Stimulated activated CD8-positive, alpha-beta memory T cell treated with anti-CD3 and anti-CD28 coated beads, Interleukin-15, amount 100 ng/mL, for 4 hours (primary cell): ENCODE measurements around the gene AK5.
"Not testable (repeated sequence)": the region's sequence is repeated elsewhere in the genome, so short reads cannot be mapped to it uniquely, and the experiment has no call there.

ENCODE experiments used
- DNase-seq, 2 donors: peaks; one replicate each; pipeline ENCODE4 v3.0.0-alpha.2; 2020; ENCODE audit warnings: low read depth in 2 of 2

Gene AK5

DNA sequence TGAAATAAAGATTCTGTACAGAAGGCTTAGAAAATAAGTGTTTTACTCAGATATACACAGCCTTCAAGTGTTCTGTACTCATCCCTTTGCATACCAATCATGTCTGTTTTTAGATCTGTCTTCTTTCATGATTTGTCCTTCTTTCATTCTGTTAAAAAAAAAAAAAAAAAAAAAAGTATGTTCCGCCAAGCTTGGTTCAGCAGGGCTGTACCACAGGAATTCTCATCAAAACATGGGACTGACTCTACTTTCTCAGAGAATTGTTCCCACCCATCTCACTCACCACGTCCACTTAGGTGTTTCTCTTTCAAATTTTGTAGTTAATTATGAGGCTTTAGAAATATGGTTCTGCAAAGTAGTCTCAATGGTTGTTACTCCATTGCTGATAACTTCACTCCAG, 119.0 kb downstream of the AK5 start:
- DNase-seq: no peak

DNA sequence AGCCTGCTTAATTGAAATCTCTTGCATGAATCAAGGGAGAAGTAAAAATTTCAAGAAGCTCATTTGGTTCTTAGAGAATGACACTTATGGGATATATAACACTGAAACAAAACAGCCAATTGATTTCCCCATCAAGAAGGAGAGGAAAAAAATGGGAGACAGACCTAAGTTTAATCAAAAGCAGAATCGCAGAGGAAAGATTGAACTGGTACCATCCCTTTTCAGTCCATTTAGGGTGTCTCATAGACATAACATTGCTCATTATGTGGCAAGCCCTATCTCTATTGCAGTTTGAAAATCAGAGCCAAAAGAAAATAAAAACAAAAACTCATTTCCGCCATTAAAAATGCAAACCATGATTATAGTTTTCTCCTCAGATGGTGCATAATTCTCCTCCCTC, 119.6 kb downstream of the AK5 start:
- DNase-seq: no peak

DNA sequence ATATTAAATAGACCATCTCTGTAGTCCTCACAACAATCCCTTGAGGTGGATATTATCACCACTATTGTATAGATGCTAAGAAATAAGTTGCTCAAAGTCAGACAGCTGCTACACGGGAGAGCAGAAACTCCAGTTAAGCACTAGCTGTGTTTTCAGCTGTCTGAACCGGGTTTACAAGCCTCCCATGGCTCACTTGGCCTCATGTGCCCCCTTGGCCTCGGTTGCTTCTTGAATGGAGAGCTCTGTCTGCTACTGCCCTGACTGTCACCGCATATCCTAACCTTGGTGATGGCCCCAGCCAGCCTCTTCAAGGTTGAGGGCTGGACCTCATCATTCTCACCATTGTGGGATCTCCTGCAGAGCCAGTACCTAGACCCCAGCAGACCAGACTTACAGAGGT, 123.4 kb downstream of the AK5 start:
- DNase-seq: no peak

DNA sequence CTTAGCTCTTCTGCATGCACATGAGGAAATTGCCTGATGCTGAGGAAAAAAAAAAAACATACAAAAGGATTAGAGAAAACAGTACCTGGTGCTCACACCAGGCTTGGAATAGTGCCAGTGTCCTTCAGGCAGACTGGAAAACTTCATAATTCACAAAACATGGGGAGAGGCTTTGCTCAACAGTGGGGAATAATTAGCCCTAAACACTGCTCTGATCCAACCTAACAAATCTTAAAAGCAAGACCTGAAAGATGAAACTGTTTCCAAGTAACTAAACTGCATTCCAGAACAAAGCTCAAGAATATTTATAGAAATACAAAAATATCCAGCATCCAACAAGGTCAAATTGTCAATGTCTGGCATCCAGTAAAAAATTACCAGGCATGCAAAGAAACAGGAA, 124.8 kb downstream of the AK5 start:
- DNase-seq: no peak

DNA sequence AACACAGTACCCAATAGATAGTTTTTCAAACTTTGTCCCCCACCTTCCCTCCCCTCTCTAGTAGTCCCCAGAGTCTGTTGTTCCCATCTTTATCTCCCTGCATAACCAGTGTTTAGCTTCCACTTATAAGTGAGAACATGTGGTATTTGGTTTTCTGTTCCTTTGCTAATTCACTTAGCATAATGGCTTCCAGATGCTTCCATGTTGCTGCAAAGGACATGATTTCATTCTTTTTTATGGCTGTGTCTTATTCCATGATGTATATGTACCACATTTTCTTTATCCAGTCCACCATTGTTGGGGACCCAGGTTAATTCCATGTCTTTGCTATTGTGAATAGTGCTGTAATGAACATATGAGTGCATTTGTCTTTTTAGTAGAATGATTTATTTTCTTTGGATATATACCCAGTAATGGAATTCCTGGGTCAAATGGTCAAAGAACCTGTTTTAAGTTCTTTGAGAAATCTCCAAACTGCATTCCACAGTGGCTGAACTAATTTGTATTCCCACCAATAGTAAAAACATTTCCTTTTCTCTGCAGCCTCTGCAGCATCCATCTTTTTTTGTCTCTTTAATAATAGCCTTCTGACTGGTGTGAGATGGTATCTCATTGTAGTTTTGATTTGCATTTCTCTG, 126.0 kb downstream of the AK5 start:
- DNase-seq: no peak

DNA sequence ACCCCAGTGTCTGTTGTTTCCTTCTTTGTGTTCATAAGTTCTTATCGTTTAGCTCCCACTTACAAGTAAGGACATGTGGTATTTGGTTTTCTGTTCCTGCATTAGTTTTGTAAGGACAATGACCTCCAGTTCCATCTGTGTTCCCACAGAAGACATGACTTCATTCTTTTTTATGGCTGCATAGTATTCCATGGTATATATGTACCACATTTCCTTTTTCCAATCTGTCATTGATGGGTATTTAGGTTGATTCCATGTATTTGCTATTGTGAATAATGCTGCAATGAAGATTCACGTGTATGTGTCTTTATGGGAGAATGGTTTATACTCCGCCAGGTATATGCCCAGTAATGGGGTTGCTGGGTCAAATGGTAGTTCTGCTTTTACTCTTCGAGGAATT, 127.1 kb downstream of the AK5 start:
- not testable (repeated sequence) for DNase-seq

DNA sequence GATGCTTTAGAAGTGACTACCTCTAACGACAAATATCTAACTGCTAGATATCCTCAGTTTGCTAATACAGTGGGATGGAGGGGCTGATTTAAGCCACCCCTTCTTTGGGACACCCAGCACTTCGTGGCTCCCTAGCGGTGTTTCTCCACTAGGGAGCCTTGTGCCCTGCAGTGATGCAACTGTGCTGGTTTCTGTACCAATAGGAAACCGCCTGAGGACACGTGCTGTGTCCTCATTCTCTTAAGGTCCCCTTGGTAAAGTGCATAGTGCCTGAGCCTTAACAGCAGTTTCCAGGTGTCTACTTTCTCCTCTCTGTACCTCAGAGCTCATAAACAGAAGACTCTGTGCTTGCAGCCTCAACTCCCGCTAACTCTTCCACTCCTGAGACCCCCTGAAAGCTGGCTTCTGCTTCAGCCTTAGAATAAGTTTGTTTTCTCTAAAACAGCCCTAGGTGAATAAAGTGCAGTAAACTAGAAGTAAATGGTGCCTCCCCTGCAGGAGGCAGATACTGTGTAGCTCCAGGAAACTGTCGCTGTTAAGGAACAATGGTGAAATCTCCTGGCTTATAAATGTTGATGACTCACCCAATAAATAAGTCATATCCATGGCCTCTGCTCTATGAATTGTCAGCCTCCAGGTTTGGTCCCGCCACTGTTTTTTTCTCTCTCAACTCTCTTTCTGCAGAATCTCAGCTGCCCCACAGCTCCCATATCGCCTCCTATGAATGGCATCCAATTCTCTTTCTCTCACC, 130.4 kb downstream of the AK5 start:
- DNase-seq: no peak

DNA sequence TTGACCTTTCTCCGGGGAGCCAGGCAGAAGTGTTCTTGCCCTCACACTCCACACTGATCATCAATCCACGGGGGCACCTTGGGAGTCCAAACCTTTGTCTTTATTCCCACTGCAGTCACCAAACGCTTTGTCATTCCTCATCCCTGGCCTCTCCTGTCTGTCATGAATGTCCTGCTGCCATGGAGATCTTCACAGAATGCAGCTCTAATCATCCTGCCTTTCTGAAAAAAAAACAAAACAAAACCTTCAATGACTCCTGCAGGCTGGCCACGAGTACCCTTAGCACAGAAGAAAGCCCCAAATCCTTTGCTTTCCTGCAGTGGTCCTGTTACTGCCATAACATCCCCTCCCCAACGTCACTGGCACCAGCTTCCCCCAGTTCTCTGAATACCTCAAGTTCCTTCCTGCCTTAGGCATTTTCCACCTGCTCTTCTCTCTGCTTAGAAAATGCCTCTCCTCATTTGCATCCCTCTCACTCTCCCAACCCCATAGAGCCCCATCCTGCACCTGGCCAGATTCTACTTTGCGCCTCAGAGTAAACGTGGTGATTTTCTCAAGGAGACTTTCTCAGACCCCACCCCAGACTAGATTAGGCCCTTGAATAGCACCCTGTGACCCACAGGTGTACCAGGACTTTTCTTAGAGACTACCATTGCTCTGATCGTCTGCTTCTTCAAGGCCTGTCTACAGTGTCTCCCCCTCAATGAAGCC, 131.2 kb downstream of the AK5 start:
- no peak for DNase-seq

DNA sequence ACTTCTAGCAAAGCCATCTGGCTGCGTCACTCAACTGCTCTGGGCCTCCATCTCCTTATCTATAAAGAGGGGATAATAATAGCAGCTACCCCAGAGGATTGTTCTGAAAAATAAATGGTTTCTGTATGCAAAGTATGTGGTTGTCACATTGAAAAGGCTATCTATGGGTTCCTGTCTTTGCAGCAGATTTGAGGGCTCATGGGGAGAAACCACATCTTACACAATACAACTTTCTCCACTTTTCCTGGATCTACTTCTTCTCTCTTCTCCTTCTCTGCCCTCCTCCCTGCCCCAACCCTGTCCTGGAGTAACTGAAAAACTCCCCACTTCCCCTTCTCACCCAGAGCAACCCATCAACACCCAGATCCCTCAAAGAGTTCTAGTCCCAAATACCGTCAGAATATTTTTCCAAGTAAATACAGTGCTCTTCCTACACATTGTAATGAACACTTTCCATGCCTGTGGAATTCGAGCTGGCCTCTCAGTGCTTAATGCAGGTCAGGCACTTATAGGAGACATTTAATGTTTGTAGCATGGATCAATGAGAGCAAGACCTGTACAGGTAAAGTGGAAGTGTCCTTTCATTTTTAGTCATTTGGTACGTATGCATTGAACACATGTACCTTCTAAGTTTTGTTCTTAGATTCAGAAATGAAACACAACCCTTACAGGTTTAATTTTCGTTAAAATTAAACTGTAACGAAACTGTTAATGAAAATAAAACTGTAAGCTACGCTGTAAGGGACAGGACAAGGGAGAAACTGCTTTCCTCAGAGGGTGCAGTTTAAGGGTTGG, 131.9 kb downstream of the AK5 start:
- no peak for DNase-seq

DNA sequence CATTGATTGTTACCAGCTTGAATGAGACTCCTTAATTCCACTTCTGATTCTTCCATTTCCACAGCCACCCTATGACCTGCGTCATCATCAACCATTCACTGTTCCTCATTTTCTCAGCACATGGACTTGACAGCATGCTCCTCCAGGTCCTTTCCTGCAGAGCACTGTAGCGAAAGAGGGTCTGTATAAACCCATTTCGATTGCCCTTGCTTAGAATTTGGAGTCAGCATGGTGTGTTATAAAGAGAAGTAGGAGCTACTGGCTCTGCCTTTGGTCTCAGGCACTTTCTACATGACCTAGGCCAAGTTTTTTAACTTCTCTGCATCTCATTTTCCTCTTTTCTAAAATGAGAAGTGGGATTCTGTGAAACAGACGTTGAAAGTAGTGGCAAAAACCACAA, 133.8 kb downstream of the AK5 start:
- no peak for DNase-seq

DNA sequence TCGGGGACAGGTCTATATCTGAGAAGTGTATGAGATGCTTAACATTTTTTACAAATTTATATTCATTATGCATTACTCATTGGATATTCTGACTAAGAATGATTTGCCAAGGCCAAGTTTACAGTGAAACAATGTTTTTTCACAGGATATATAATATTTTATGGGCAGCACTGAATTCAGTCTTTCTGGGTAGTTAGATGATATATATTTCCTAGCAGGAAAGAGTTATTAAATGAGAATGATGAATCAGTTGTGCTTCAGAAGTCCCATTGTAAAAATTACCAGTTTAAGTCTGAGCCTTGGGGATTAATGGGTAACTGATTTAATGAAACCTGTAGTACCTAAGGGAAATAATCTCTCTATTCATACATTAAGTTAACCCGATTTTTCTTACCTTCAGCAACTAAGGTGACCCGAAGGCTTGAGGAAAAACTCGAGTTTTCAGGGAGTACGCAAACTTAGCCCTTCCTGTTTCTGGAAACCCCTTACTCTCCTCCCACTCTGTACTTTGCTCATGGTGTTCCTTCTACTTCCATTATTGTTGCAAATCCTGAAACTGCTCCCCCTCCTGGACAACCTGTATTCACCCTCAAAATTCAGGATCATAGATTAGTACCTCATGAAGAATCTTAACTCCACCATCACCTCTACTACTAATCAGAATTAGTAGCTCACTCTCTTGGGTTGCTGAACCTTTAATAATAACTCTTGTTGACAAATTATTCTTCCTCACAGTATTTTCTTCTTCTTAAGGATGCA, 135.1 kb downstream of the AK5 start:
- DNase-seq: no peak

DNA sequence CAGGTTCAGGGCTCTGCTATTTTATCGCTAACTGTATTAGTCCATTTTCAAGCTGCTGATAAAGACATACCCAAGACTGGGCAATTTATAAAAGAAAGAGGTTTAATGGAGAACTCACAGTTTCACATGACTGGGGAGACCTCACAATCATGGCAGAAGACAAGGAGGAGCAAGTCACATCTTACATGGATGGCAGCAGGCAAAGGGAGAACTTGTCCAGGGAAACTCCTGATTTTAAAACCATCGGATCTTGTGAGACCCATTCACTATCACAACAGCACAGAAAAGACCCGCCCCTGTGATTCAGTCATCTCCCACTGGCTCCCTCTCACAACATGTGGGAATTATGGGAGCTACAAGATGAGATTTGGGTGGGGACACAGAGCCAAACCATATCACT, 136.2 kb downstream of the AK5 start:
- DNase-seq: not testable (repeated sequence)

DNA sequence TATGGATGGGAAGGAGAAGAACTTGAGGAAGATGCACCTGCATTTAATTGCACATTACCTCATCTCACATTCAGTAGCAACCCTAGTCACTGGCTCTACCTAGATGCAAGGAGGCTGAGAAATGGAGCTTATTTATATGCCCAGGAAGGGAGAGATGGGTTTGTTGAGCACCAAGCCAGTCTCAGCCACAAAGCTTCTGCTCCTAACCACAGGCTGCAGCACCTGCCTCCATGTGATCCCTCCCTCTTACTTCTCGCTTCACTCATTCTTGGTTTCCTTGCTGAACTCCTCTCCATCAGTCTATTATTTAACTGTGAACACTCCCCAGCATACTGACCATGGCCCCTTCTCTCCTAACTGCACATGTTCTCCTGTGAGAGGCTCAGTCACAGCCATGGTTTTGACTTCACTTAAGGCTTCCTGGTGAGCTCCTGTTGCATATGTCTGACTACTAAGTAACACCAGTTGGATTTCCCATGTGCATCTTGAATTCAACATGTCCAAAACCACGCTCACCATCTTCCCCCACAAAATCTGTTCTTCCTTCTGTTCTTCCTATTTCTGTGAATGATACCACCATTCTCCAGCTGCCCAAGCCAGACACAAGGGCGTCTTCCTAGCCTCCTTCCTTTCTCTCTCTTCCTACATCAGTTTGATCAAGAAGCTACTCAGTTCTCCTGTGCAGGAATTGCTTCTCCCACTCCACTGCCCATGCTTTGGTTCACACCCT, 139.8 kb downstream of the AK5 start:
- no peak for DNase-seq

DNA sequence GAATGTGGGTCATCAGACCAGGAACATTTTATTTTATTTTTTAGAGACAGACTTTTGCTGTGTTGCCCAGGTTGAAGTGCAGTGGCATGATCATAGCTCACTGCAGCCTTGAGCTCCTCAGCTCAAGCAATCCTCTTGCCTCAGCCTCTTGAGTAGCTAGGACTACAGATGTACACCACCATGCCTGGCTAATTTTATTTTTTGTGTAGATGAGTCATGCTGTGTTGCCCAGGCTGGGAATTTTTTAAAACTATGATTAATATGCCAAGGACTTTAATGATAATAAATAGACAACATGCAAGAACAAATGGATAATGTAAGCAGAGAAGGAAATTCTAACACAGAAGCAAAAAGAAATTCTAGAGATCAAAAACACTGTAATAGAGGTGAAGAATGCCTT, 142.4 kb downstream of the AK5 start:
- DNase-seq: no peak

DNA sequence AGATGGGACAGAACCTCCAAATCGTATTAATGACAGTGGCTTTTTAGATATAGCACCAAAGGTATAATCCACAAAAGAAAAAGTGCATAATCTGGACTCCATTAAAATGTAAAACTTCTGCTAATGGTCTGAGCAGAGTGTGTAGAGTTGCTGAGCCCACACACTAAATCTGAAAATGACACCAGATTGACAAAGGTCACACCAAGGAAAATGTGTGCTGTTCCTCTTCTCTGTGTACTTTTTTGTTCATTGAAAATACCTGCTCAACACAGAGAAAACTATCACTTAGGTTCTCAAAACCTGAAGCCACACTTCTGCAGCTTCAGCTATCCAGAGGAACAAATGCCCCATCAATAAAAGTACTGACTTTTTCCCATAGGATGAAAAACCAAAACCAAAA, 146.2 kb downstream of the AK5 start:
- no peak for DNase-seq

DNA sequence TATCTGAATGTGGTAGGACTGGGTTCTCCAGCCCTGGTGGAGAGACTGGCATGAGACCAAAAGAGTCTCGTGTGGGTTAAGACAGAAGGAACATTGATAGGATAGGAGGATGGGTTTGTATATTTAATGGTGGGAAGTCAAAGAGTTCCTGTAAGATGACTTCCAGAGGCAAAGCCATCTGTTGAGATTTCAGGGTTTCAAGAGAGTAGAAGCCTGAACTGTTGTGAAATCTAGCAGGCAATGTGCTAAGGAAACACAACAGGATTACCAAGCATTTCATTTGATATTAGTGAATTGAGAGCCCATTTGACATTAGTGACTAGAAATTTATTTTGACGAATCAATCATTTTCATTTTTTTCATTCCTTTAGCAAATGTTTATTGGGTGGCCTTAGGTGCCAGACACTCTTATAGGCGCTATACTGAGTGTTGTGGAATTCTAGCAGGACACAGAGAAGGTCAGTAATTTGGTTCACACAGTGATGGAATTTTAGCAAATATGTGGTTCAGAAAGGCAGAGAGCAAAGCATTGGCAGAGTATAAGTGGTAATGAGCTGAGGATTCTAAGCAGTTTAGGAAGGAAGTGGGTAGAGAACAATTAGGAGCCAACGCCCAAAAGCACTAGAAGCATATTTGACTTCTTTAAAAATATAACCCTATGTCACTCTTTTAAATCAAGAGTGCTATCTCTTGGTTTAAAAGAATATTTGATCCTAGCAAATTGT, 149.3 kb downstream of the AK5 start:
- no peak for DNase-seq

DNA sequence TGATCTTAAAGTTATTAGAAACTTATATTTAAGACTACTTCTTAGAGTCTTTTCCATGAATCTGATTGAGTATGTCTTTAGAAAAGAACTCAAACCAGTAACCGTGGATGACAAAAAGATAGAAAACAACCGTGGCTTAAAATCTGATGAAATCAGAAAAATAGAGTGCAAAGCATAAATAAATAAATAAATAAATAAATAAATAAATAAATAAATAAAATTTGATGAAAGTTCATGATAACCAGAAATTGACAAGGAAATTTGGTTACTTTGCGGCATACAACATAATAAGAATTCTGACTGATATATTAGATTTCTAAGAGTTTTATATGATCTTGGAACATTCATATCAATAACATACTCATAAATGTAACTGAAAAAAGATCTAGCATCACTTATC, 152.1 kb downstream of the AK5 start:
- no peak for DNase-seq

DNA sequence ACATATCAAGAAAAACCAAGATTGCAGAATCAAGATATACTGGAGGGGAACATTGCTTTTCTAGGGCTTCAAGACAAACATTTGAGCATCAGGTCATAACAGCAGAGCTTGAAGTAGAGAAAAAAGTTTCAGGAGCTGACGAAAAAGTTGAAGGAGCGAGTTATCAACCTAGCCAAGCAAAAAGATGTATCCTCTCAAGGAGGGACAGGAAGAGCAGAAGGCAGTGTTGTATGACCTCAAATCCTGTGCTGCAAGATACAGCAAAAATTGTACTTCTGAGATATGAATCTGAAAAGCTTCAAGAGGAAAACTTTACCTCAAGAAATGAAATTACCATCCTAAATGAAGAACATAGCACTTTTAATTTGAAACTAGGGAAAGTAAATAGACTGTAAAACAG, 153.1 kb downstream of the AK5 start:
- no peak for DNase-seq

DNA sequence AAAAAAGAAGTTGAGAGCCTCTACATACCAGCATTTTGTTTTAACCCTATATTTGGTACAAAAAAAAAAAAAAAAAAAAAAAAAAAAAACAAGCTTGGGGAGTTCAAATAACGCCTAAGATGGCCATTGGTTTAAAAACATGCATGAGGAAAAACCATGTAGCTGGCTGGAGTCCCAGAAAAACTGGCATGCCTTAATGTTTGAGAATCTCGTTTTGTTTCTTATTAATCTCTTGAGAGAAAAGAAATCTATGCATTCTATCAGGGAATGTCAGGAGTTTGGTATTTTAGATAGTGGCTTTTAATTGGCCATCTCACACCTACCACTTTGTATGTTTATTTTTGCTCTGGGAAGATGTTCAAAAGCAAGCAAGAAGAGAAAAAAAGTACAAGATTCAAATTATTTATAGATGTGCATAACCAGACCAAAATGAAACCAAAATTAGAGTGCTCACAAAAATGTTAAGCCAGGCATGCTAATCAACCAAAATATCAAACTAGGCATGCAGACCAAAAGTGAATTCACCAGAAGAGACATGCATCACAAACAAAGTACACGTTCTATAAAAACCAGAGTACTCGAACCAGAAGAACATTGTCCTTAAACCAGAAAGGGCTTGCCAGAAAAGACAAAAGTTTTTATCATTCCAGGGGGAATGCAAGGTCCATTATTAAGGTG, 156.6 kb downstream of the AK5 start:
- DNase-seq: no peak
